Duodenal mucosa (tissue), 2 donors: ENCODE results near the gene PRTN3.
A peak's percentile ranks its signal among the peaks of the same experiment; 100 is the strongest.

ENCODE experiments used
- H3K27ac ChIP-seq: one replicate; pipeline ENCODE4 v1.7.0; 2013; ENCODE audit warnings: low read depth, low read length
- H3K27me3 ChIP-seq, 2 donors: one replicate each; pipeline ENCODE4 v1.7.0; 2013; ENCODE audit warnings: low read length in 2 of 2, control low read depth in 1 of 2; ENCODE audit not compliant: insufficient read depth in 2 of 2, control insufficient read depth in 1 of 2
- H3K36me3 ChIP-seq, 2 donors: one replicate each; pipeline ENCODE4 v1.7.0; 2013; ENCODE audit warnings: low read length in 2 of 2, control low read depth in 1 of 2; ENCODE audit not compliant: insufficient read depth in 2 of 2, control insufficient read depth in 1 of 2
- H3K4me1 ChIP-seq, 2 donors: one replicate each; pipeline ENCODE4 v1.7.0; 2013; ENCODE audit warnings: low read length in 2 of 2, control low read depth in 1 of 2; ENCODE audit not compliant: insufficient read depth in 2 of 2, control insufficient read depth in 1 of 2
- H3K4me3 ChIP-seq, 2 donors: one replicate each; pipeline ENCODE4 v1.7.0; 2013; ENCODE audit warnings: low read length in 2 of 2, low read depth in 1 of 2
- H3K9ac ChIP-seq, 2 donors: one replicate each; pipeline ENCODE4 v1.7.0; 2013; ENCODE audit warnings: low read length in 2 of 2, low read depth in 1 of 2
- H3K9me3 ChIP-seq, 2 donors: one replicate each; pipeline ENCODE4 v1.7.0; 2013; ENCODE audit warnings: low read length in 2 of 2, control low read depth in 1 of 2; ENCODE audit not compliant: control insufficient read depth in 1 of 2

Gene PRTN3

GRCh38 chr19:840519-841206 is at the start of gene PRTN3:
Gene PRTN3, plus strand, starts transcription at chr19:840999. Its CDS starts 10 bp downstream, at chr19:841009.
- H3K36me3 ChIP-seq = no peaks in the 10 kb centered on the region
- no peak within 1 kb of the TSS for H3K9ac ChIP-seq
- H3K4me1 ChIP-seq = no peaks in the 10 kb centered on the region
- H3K27me3 ChIP-seq = peaks cover 3 to 15% of the 10 kb centered on the region in 2 donors
- no peak within 1 kb of the TSS for H3K27ac ChIP-seq
- no peaks in the 10 kb centered on the region for H3K9me3 ChIP-seq
- H3K4me3 ChIP-seq = no peak within 1 kb of the TSS

- Histone ChIP-seq H3K4me3 (no peak overlapping the region), H3K9me3 (no peaks in the 10 kb centered on the region), H3K36me3 (no peaks in the 10 kb centered on the region), H3K9ac (no peak overlapping the region), H3K27me3 (no peaks in the 10 kb centered on the region), H3K4me1 (peaks cover 0 to 2% of the 10 kb centered on the region in 2 donors), H3K27ac (no peak overlapping the region)
Measured at GRCh38 chr19:791007-791566, 49.7 kb upstream of the PRTN3 start.

- Histone ChIP-seq H3K4me3 (no peak overlapping the region), H3K4me1 (peaks cover 0 to 4% of the 10 kb centered on the region in 2 donors)
Measured at GRCh38 chr19:791567-792305, 49.1 kb upstream of the PRTN3 start.

GRCh38 chr19:792306-792885 is 48.4 kb upstream of the PRTN3 start:
- Histone ChIP-seq H3K4me1 (peaks cover 0 to 4% of the 10 kb centered on the region in 2 donors), H3K9ac (no peak overlapping the region), H3K27ac (no peak overlapping the region), H3K9me3 (no peaks in the 10 kb centered on the region), H3K27me3 (no peaks in the 10 kb centered on the region), H3K4me3 (no peak overlapping the region), H3K36me3 (no peaks in the 10 kb centered on the region)

More at GRCh38 chr19:791567-792305, 49.1 kb upstream of the PRTN3 start:
- no peak overlapping the region for H3K27ac ChIP-seq
- no peaks in the 10 kb centered on the region for H3K27me3 ChIP-seq
- H3K9me3 ChIP-seq = no peaks in the 10 kb centered on the region
- no peak overlapping the region for H3K9ac ChIP-seq
- H3K36me3 ChIP-seq = no peaks in the 10 kb centered on the region

GRCh38 chr19:793806-794205 is 47.0 kb upstream of the PRTN3 start:
- Histone ChIP-seq H3K36me3 (no peaks in the 10 kb centered on the region), H3K4me3 (no peak overlapping the region), H3K9me3 (no peaks in the 10 kb centered on the region), H3K9ac (no peak overlapping the region), H3K27ac (no peak overlapping the region), H3K4me1 (peaks cover 0 to 10% of the 10 kb centered on the region in 2 donors), H3K27me3 (no peaks in the 10 kb centered on the region)

- H3K36me3 ChIP-seq = peaks cover 0 to 6% of the 10 kb centered on the region in 2 donors
- peaks cover 9 to 23% of the 10 kb centered on the region in 2 donors for H3K4me1 ChIP-seq
- no peak overlapping the region for H3K27ac ChIP-seq
- no peaks in the 10 kb centered on the region for H3K27me3 ChIP-seq
- no peaks in the 10 kb centered on the region for H3K9me3 ChIP-seq
- no peak overlapping the region for H3K4me3 ChIP-seq
- no peak overlapping the region for H3K9ac ChIP-seq
Measured at GRCh38 chr19:795073-795611, 45.7 kb upstream of the PRTN3 start.

- H3K4me3 ChIP-seq = peak overlapping the region; percentile 64 to 70
- H3K27ac ChIP-seq = no peak overlapping the region
- no peaks in the 10 kb centered on the region for H3K9me3 ChIP-seq
- H3K36me3 ChIP-seq = peaks cover 0 to 13% of the 10 kb centered on the region in 2 donors
- H3K9ac ChIP-seq = peak overlapping the region in 1 of 2 donors; percentile 60
- H3K27me3 ChIP-seq = no peaks in the 10 kb centered on the region
- peaks cover 17 to 31% of the 10 kb centered on the region in 2 donors for H3K4me1 ChIP-seq
Measured at GRCh38 chr19:795691-796581, 44.9 kb upstream of the PRTN3 start.

- Histone ChIP-seq H3K4me3 (peak within 1 kb of the TSS; percentile 86 to 90), H3K9ac (peak within 1 kb of the TSS; percentile 80 to 88), H3K4me1 (peaks cover 27 to 41% of the 10 kb centered on the region in 2 donors)
Measured at GRCh38 chr19:796692-797527, 43.9 kb upstream of the PRTN3 start, which contains the start of gene PTBP1. Gene PTBP1, plus strand, starts transcription at chr19:797452. Its CDS starts 46 bp downstream, at chr19:797498.

More at GRCh38 chr19:796692-797527, 43.9 kb upstream of the PRTN3 start, which contains the start of gene PTBP1:
- Histone ChIP-seq H3K27ac (peak within 1 kb of the TSS; percentile 95), H3K36me3 (peaks cover 0 to 13% of the 10 kb centered on the region in 2 donors), H3K27me3 (no peaks in the 10 kb centered on the region), H3K9me3 (no peaks in the 10 kb centered on the region)
